Measurements from ENCODE around the gene HEPHL1. TPM values are rescaled to one million over a fixed set of nuclear protein-coding genes. Genes with fewer than 3 reads are reported as not detected.

The HEPHL1 gene
- total RNA-seq, 1 donor: not detected

DNA sequence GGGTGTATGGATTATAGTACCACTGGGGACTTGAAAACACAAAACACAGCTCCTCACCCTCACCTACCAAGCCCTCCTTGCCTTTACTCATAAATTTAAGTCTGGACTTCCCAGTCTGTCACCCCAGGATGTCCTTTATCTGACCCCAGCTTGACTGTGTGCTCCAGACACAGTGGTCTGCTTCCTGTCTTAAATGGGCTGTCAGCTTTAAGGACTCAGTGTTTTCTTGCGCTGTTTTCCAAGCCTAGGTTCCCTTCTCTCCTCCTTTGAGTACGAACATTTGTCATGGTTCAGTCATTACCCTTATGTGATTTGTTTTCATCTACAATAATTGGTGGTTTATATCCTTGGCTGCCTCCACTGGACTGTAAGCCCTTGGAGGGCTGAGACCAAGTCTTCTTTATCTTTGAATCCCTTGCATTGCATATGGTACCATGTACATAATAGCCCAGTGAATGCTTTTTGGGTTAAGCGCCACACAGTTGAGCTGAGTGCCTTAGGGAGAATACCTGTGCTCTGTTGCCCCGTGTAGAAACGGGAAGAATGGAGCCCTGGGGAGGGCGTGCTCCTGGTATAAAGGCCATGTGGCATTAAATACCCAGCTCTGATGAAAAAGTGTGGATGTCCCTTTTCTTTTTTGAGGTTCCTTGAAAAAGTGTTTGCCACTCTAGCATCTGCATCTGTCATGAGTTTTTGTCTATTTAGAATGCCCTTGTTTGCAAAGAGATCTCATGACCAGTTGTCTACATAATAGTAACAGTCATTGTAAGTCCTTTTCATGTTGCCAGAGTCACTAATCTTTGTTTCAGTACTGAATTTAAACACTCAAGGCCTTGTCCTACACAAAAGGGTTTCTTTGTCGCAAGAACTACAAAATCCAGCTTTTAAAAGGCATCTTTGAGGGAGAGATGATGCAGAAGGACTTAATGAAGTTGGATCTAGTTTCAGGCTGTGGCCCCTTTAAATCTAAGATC is 121.4 kb downstream of the HEPHL1 start:
- no peaks in the 10 kb centered on the region for H3K27me3 ChIP-seq (ENCODE audit: insufficient read depth, low read length)
- peaks cover 31% of the 10 kb centered on the region for H3K4me1 ChIP-seq (ENCODE audit: insufficient read depth, low read length)
- no peak overlapping the region for H3K4me3 ChIP-seq (ENCODE audit: low read length)
- H3K9me3 ChIP-seq (ENCODE audit: low read depth, low read length): no peaks in the 10 kb centered on the region

- Histone ChIP-seq H3K27me3 (ENCODE audit: insufficient read depth, low read length) (no peaks in the 10 kb centered on the region), H3K4me1 (ENCODE audit: insufficient read depth, low read length) (peaks cover 38% of the 10 kb centered on the region), H3K9me3 (ENCODE audit: low read depth, low read length) (no peaks in the 10 kb centered on the region), H3K4me3 (ENCODE audit: low read length) (no peak overlapping the region)
Measured at GRCh38 chr11:94144216-94144615, 123.1 kb downstream of the HEPHL1 start.

GRCh38 chr11:94144664-94145063 is 123.5 kb downstream of the HEPHL1 start:
- Histone ChIP-seq H3K4me1 (ENCODE audit: insufficient read depth, low read length) (peaks cover 39% of the 10 kb centered on the region), H3K27me3 (ENCODE audit: insufficient read depth, low read length) (no peaks in the 10 kb centered on the region), H3K4me3 (ENCODE audit: low read length) (no peak overlapping the region), H3K9me3 (ENCODE audit: low read depth, low read length) (no peaks in the 10 kb centered on the region)

DNA sequence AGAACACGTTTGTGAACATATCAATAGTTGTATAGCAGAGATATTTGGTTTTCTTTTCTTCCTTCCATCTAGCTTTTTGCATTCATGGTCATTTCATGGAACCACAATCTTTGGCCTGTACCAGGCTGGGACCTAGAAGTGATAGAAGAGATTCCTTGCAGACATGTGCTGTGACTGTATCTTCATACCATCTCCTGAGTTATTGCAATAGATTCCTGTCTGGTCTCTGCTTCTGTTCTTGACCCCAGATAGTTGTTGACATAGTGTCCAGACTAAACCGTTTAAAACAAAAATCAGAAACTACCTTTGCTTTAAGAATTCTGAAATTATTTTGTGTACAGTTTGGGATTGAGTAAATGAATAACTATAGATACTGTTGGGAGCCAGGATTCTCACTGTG is 124.3 kb downstream of the HEPHL1 start:
- peaks cover 40% of the 10 kb centered on the region for H3K4me1 ChIP-seq (ENCODE audit: insufficient read depth, low read length)
- no peak overlapping the region for H3K4me3 ChIP-seq (ENCODE audit: low read length)
- no peaks in the 10 kb centered on the region for H3K27me3 ChIP-seq (ENCODE audit: insufficient read depth, low read length)
- no peaks in the 10 kb centered on the region for H3K9me3 ChIP-seq (ENCODE audit: low read depth, low read length)

DNA sequence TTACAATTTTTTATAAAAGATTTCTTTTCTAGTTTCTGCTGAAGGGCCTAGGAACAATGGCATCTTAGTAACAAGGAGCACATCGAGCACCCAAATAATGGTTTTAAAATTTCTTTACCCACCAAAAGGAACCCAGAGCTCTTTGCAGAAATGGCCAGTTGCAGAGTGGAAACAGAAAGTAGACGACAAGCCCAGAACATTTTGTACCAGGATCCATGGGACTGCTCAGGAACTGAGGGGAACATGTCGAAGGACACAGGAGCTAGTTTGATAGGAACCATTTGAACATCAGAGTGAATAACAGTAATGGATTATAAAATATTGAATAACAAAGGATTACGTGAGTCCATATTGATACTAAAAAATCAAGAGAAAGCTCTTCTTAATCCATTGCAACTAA is 124.8 kb downstream of the HEPHL1 start:
- H3K27me3 ChIP-seq (ENCODE audit: insufficient read depth, low read length): no peaks in the 10 kb centered on the region
- H3K9me3 ChIP-seq (ENCODE audit: low read depth, low read length): no peaks in the 10 kb centered on the region
- H3K4me1 ChIP-seq (ENCODE audit: insufficient read depth, low read length): peaks cover 44% of the 10 kb centered on the region
- H3K4me3 ChIP-seq (ENCODE audit: low read length): no peak overlapping the region

DNA sequence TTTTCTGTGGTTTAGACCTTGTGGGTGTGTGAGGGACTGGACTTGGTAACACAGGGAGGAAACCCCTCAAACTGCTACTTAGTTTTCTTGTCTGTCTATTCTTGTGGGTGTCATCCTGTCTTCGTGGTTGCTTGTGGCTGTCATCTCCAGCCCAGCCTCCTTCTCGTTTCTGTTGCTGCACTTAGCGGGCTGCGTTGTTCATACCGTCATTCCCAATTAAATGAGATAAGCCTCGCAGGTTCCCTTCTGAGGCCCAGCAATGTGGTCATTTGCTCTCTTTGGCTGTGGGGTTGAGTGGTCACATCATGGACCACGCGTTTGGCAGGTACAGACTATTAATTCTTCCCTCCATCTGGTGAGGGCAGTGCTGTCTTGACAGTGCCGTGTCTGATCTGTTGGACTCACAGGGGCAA is 126.3 kb downstream of the HEPHL1 start:
- Histone ChIP-seq H3K4me3 (ENCODE audit: low read length) (no peak overlapping the region), H3K4me1 (ENCODE audit: insufficient read depth, low read length) (peaks cover 47% of the 10 kb centered on the region), H3K27me3 (ENCODE audit: insufficient read depth, low read length) (no peaks in the 10 kb centered on the region), H3K9me3 (ENCODE audit: low read depth, low read length) (no peaks in the 10 kb centered on the region)

DNA sequence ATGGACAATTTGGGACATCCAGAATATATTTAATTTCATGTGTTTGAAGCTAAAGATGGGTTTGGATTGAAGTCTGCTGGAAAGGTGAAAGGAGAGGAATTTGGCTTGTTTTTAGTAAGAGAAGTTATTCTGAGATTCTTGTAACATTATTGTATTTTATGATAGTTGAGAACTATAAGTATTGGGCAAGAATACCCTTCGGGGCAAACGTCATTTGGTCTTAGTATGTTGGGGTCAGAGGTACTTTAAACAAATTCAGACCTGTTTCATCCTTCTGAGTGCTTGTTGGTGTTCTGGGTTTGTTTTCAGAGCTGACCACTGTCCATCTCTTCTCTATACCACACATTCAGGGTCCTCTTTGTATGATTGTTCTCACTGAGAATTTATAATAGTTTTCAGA is 127.0 kb downstream of the HEPHL1 start:
- Histone ChIP-seq H3K27me3 (ENCODE audit: insufficient read depth, low read length) (no peaks in the 10 kb centered on the region), H3K4me3 (ENCODE audit: low read length) (no peak overlapping the region), H3K4me1 (ENCODE audit: insufficient read depth, low read length) (peaks cover 51% of the 10 kb centered on the region), H3K9me3 (ENCODE audit: low read depth, low read length) (no peaks in the 10 kb centered on the region)

- H3K27me3 ChIP-seq (ENCODE audit: insufficient read depth, low read length): no peaks in the 10 kb centered on the region
- peaks cover 46% of the 10 kb centered on the region for H3K4me1 ChIP-seq (ENCODE audit: insufficient read depth, low read length)
- H3K9me3 ChIP-seq (ENCODE audit: low read depth, low read length): no peaks in the 10 kb centered on the region
- no peak overlapping the region for H3K4me3 ChIP-seq (ENCODE audit: low read length)
Measured at GRCh38 chr11:94149431-94150017, 128.4 kb downstream of the HEPHL1 start.

DNA sequence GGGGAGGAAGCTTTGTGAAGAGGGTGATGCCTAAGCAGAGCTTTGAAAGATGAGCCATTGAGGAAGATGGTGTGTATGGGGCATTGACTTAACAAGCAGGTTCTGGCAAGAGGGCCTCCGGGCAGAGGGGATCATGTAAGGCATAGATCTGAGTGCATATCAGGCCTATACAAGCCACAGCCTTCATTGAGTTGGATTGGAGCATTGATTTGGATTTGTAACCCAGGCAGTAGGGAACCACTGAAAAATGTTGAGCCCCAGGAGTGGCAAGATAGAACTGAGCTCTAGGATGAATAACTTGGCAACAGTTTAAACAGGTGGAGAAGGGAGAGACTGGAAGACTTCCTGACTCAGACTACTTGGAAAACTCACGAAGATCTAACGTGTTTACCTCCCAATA is 128.9 kb downstream of the HEPHL1 start:
- peaks cover 45% of the 10 kb centered on the region for H3K4me1 ChIP-seq (ENCODE audit: insufficient read depth, low read length)
- no peaks in the 10 kb centered on the region for H3K9me3 ChIP-seq (ENCODE audit: low read depth, low read length)
- no peaks in the 10 kb centered on the region for H3K27me3 ChIP-seq (ENCODE audit: insufficient read depth, low read length)
- no peak overlapping the region for H3K4me3 ChIP-seq (ENCODE audit: low read length)

DNA sequence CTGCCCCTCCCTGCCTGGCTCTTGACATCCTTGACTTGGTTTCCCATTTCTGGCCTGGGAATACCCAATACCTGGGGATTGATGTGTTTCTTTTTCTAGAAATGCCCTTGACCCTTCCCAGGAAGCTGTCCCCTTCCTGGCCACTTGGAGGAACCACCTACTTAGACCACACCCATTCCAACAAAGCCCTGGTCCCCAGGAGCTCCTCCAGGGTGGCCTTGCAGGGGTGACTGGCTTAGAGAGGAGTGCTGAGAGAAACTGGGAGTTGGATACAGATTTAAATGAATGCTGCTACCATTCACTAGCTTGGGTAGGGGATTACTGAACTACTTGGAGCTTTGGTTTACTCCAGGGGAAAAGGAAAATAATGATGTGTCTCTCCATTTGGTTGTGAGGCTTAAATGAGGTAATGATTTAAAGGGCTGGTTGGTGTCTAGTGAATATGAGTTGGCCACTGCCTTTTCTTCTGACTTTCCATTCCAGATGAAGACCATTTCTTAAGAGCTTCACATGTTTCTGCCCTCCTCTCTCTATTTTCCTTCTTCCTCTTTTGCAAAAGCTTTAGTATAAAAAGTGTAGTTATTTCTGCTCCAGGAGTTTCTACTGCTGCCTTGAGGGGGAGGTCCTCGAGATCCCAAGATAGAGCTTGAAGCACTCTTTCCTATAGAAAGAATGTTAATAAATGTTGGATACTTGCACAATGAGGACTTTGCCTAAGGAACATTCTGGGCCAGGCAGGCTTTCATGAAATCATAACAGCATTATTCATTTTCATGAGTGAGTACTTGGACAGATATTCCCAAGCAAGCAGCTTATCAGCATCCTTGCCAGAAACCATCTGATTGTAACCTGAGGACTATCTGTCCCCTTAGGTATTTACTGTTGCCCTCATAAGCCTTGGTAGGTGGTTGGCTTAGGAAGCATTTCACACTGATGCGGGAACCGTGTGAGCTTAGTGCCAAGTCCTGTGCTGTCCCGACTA is 129.8 kb downstream of the HEPHL1 start:
- H3K27me3 ChIP-seq (ENCODE audit: insufficient read depth, low read length): no peaks in the 10 kb centered on the region
- H3K4me1 ChIP-seq (ENCODE audit: insufficient read depth, low read length): peaks cover 45% of the 10 kb centered on the region
- H3K4me3 ChIP-seq (ENCODE audit: low read length): no peak overlapping the region
- no peaks in the 10 kb centered on the region for H3K9me3 ChIP-seq (ENCODE audit: low read depth, low read length)

DNA sequence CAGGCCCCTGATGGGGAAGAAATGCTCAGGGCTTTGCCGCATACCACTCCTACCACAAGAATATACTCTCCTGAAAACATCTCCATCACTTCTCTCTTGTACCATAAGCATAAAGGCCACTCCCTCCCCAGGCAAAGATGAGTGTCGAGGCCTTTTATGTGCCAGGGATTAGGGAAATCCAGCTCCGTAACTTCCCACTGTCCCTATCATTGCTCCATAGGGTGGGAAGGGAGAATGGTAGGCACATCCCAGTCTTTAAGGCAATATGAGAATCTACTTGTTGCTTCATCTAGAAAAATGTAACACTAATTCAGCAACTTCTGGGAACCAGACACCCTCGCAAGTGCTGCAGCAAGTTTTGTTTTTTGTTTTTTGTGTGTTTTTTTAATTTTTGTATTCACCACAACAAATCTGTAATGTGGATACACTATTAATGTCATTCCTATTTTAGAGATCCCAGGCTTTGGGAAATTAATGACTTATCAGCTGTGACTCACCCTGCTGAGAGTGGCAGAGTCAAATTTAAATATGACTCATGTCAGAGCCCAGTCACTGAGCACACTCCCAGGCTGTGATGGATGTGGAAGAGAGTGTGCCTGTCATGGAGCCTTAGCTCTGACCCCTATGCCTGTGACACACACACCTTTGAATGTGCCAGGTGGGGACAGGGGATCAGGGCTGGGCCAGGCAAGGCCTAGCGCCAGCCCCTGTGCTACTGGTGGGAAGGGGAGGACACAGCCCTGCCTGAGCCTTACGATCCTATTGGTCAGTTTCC is 130.9 kb downstream of the HEPHL1 start:
- Histone ChIP-seq H3K27me3 (ENCODE audit: insufficient read depth, low read length) (no peaks in the 10 kb centered on the region), H3K4me3 (ENCODE audit: low read length) (no peak overlapping the region), H3K4me1 (ENCODE audit: insufficient read depth, low read length) (peaks cover 45% of the 10 kb centered on the region), H3K9me3 (ENCODE audit: low read depth, low read length) (no peaks in the 10 kb centered on the region)

DNA sequence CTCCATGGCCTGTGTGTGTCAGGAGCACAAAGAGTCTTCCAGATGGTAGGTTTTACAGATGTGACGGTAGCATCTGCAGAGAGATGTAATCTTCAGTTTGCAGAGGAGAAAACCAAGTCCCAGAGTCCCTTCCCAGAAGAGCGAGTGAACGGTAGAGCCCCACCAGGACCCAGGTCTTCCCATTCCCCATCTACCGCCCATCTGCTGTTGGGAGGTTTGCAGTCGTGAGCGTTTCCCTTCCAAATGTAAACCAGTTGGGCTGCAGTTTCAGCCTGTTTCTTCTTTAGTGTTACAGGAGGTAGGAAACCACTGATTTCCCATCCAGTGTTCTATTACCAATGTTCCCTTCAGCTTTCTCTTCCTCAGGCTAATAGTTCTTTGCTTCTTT is 131.5 kb downstream of the HEPHL1 start:
- H3K9me3 ChIP-seq (ENCODE audit: low read depth, low read length): no peaks in the 10 kb centered on the region
- no peaks in the 10 kb centered on the region for H3K27me3 ChIP-seq (ENCODE audit: insufficient read depth, low read length)
- H3K4me3 ChIP-seq (ENCODE audit: low read length): no peak overlapping the region
- H3K4me1 ChIP-seq (ENCODE audit: insufficient read depth, low read length): peaks cover 39% of the 10 kb centered on the region

GRCh38 chr11:94153320-94153719 is 132.2 kb downstream of the HEPHL1 start:
- peaks cover 39% of the 10 kb centered on the region for H3K4me1 ChIP-seq (ENCODE audit: insufficient read depth, low read length)
- no peaks in the 10 kb centered on the region for H3K27me3 ChIP-seq (ENCODE audit: insufficient read depth, low read length)
- H3K9me3 ChIP-seq (ENCODE audit: low read depth, low read length): no peaks in the 10 kb centered on the region
- H3K4me3 ChIP-seq (ENCODE audit: low read length): no peak overlapping the region

DNA sequence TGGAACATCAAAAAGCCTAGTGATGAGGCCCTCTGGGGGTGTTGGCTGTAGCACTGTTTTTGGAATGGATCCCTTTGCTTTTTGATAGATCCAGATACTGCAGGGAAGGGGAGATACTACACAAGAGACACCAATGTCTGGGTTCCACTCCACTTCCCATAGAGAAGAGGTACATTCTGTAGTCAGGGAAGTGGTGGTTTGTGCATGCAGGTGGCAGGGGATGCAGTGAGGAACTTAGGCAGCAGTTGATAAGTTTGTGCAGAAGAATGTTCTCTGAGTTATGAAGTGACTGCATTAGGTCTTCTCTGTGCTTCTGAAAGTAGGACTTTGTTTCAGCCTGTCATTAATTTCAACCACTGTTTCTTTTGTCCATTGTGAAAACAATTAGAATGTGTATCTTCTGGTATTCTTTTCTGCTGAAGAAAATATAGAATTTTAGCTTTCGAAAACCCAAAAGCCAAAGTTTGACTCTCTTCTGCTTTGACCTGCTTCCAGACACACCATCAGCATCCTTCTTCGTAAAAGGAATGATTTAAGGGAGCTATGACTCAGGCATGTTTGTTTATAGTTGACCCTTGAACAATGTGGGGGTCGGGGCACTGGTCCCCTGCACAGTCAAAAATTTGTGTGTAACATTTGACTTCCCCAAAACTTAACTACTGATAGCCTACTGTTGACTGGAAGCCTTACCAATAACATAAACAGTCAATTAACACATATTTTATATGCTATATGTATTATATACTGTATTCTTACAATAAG is 133.1 kb downstream of the HEPHL1 start:
- no peaks in the 10 kb centered on the region for H3K9me3 ChIP-seq (ENCODE audit: low read depth, low read length)
- H3K4me3 ChIP-seq (ENCODE audit: low read length): no peak overlapping the region
- H3K27me3 ChIP-seq (ENCODE audit: insufficient read depth, low read length): no peaks in the 10 kb centered on the region
- H3K4me1 ChIP-seq (ENCODE audit: insufficient read depth, low read length): peaks cover 32% of the 10 kb centered on the region

All from mononuclear cell (primary cell).